HG03460 (cell line): ENCODE measurements around the gene IL1RAPL1.

Source experiments
- ATAC-seq: cut with Tn5 transposase; IDR thresholded peaks from one replicate; pipeline ENCODE4 v1.9.1; 2021; ENCODE audit not compliant: unreplicated experiment

The IL1RAPL1 gene

DNA sequence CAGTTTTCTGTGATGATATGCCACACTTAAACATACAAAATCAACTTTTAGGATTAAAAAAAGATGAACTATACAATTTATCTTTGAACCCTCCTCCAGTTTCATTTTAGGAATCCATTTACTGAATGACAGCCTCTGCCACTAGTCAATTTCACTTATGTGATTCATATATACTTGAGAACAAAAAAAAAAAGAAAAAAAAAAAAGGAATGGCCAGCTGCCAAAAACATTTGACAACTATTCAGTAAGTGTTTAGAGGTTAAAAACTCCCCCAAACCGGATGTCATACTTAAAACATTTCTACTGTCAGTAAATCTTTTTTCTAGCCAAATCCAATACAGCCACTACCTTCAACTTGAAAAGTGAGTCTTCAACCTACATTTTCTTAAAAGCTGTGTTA is 1361.4 kb downstream of the IL1RAPL1 start:
- no peak for ATAC-seq

DNA sequence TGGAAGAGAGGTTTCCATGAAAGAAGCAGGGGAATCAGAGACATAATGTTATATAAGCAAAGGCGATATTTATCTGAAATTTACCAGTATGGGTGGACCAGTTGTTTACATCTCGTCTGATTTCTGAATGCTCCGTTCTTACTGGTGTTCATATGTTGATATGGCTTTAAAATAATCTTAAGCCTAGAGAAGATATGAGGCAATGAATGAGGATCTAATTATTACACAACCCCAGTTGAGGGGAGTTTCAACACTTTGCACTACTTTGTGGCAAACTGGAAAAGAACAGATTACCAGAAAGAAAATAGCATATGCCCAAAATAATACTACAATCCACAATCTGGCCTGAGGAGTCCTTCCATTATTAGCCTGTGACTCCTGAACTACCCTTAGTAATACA is 1364.8 kb downstream of the IL1RAPL1 start:
- ATAC-seq: no peak

DNA sequence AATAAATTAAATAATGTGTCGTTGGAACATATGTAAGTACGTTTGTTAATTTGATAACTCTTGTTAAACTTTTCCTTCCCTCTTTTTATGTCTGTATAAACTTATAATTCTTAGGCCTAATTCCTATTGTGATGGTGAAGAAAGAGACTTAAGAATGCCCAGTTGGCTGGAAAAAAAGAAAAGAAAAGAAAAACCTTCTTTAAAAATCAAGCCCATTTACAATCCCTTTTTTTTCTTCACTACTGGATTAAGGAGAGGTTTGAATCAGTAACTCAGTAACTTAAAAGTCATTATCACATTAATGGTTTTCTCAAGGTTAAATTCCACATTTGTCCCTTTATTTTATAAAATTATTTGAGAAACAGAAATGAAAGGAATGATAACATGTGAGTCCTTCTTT is 1374.8 kb downstream of the IL1RAPL1 start:
- ATAC-seq: no peak

DNA sequence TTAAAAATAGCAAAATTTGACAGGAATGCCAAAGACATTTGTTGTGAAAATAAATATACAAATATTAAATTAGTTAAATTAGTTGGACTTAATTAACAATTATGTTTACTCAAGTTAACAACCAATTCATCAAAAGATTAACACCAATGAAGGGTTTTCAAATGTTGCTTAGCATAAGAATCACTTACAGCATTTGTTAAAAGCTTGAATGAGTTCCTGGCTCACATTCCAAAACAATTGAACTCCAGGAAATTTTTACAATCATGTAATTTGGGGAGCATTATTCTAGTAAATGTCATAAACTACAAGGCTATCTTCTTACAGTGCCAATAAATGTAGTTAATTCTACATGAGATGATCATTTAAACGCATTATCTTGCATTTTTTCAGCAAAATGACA is 1378.4 kb downstream of the IL1RAPL1 start:
- no peak for ATAC-seq

DNA sequence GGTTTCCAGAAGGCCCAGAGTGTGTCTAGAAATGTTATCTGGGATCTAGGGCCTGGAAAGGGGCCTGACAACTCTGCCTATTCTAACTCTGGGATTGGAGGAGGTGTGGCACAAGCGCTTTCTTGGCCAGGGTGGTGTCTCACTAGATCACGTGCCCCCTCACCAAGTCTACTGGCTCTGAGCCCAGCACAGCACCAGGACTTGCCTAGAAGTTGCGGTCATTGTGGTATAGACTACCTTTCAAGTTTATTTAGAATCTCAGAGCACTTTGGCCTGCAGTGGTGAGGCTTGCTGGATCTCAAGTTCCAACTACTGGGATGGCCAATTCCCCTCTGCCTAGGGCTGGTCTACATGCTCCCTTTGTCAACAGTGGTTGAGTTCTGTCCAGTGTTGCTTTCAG is 1404.8 kb downstream of the IL1RAPL1 start:
- no peak for ATAC-seq

DNA sequence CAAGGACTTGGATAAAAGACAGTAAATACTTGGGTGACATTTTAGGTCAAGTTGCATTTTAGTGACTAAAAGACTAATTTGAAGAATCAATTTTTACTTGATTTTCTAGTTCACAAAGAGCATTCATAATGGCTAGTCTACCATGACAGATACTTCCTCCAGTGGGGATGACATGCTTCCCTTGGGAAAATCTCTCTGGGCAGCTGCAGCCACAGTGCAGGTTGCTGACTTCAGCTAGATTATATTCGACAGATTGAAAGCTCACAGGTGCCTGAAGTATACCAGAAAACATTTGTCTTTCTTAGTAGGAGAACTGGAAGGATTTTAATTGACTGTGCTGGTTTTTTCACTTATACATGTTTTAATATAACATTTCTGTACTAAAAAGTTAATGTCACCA is 1418.6 kb downstream of the IL1RAPL1 start:
- ATAC-seq: no peak
